CD4-positive, alpha-beta T cell treated with Interleukin-4 for 1 hour (primary cell): Measurements from ENCODE around the gene P2RX3.

Experiments
- DNase-seq, 2 donors: peaks; one replicate each; pipeline ENCODE4 v3.0.0-alpha.2; 2020 to 2022

P2RX3 gene

DNA sequence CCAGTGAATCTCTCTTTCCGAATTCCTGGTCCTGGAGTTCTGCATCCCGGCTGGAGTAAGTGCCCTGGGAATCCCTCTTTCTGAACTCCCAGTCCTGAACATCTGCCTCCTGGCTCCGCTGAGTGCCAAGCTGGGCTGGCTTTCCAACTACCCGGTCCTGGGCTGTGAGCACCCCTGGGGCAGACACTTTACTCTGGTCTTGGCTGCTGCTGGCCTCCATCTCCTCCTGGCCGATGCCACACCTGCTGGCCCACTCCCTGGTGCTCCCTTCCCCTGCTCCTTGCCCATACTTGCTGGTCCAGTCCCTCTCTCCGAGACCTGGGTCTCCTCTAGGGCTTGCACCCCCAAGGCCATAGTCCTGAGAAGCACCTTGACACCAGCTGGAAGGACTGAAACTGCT lies 28.1 kb upstream of the P2RX3 start:
- no peak for DNase-seq

DNA sequence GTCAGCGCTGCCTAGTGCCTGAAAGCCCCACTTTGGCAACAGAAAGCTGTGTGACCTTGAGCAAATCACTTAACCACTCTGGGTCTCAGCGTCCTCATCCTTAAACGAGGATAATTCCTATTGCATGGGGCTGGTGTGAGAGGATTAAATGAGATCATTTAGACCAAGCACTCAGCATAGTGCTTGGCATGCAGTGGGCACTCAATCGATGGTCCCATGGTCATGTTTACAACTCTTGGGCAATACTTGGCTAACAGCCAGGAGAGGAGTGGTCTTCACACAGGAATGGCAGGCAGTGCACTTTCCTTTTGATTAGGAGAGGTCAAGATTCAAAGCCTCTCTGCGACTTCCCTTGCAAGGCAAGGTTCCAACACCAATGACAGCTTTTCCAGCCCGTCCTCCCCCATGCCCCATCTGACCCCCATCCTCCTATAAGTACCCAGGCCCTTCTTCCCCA lies 27.5 kb upstream of the P2RX3 start:
- DNase-seq: no peak

DNA sequence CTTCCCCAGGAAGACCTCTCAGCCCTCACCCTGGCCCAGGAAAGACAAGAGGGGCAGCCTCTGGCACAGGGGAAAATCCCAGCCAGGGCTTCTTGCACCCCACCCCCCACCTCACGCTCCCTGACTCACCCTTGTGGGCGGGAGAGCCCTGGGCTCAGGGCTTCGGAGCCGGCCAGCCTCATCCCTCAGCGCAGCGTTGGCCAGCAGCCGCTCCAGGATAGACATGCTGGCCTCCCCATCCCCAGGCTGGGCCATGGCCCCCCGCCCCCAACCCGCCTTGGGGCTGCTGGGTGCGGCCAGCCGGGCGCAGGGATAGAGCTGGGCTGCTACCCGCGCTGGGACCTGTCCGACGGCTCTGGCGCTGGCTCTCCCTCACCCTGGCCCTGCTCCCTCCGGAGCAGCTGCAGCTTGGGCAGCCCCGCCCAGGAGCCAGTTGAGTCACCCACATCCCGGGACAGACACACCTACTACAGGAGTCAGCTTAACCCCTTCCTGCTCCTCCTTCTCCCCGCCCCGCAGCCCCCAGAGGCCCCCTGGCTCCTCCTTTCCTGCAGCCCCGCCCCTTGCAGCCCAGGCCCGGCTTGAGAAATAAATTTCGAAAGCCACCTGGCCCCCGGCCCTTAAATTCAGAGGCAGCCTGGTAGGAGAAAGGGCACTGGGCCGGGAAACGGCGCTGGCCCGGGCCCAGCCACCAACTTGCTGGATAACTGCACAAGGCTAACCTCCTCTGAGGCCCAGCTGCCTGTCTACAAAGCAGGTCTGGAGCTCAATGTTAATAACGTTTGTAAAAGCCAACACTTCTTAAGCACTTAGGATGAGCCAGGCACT lies 26.8 kb upstream of the P2RX3 start:
- DNase-seq: peak; percentile 30 to 53

DNA sequence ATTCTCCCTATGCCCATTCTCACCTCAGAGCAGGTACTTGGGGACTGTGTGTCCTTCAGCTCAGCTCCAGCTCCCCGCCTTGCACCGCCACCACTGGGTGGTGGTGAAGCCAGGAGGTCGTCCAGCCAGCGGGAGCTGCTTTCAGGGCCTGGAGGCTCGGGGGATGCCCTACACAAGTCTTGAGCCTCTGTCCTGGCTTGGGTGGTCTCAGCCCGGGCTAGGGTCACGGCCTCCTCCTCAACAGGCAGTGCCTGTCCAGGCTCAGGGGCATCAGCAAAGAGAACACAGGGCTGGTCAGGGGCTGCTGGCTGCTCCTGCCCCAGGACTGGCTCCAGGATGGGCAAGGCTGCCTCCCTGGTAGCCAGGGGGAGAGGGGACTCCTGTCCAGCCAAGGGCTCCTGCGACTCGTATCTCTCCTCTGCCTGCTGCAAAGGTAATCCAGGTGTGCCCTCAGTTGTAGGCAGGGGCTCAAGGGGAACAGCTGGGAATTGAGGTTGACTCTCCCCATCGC lies 25.6 kb upstream of the P2RX3 start:
- no peak for DNase-seq

DNA sequence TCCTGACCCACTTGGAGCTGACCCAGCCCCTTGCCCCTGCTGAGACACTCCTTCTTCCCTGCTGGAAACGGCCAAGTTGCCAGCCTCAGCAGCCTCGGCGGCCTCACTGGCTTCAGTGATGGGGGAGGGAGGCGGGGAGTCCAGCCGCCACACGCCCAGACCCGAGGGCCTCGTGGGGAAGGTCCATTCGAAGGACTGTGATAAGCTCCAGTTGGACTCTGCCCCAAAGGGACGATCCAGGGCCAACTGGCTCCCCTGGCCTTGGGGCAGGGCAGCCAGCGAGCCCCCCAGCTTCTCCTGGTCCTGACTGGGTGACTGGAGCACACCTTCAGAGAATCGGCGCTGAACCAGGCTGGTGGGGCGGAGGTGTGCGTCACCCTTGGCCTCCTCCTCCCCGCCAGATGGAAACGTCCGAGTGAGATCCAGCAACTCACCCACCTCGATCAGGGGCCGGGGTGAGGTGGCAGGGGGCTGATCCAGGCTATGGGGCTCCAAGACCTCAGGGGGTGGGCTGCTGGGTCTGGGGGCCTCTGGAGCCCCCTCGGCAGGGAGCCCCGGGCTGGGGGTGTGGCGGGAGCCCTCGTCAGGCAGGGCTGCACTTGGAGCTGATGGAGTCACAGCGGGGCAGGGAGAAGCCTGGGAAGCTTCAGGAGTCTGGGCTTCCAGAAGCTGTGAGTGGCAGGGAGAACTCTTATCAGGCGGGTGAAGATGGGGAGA lies 24.9 kb upstream of the P2RX3 start:
- DNase-seq: no peak

DNA sequence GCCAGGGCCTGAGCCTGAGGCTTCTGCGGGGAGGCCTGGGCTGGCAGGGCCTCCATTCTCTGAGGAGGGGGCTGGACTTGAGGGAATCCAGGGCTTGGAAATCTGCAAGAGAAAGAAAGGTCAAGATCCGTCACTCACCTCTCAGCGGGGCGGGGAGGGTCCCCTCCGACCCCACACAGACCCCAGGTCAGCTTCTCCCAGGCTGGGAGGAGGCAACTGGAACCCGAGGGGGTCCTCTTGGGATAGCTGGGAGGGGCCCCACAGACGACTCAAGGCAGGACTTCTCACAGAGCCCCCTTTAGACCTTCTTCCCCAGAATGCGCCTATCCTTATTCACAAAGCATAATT lies 24.4 kb upstream of the P2RX3 start:
- DNase-seq: no peak

DNA sequence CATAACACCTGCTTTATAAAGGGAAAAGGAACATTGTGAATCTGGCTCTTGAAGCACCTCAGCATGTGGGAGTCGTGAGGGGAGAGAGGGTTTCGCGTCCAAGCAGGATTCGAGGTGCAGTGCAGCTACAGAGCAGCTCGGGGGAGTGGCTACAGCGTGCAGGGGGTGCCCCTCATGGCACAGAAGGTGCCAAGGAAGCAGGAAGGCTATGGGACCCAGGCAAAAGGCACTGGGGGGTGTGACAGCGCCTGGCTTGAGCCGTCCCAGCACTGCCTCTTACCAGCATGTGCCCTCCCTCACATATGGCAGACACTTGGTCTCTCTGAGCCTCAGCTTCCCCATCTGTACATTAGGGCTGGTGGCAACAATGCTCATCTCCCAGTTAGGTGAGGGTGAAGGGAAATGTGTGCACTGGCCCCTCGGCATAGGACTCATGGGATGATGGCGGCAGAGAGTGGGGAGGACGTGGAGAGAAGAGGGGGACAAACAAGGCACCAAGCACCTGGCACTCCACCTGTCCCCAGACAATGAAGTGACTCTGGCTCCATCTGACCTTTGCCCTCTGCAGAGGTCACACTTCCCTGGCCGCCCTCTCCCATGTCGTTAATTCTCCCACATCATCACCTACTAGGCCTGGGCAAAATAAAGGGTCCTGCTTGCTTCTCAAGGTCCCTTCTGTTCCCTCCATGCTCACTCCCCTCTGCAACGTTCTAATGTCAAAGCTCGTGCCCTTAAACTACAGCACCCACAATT lies 23.8 kb upstream of the P2RX3 start:
- DNase-seq: no peak

DNA sequence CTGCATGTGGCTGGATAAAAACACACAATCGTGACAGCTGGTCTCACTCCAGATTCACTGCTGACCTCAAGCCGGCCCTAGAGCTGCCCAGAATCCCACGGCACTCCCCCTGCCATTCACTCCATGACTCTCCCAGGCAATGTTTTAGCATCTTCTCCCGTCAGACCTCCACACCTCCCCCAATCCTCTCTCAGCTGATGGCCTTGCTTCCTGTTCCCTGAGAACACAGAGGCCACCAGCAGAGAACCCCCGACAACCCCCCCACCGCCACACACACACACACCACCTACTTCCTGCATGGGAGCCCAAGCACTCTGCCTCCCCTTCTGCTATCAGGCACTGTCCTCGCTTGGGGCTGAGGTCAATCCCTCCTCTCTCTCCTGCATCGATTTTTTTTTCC lies 22.7 kb upstream of the P2RX3 start:
- no peak for DNase-seq

DNA sequence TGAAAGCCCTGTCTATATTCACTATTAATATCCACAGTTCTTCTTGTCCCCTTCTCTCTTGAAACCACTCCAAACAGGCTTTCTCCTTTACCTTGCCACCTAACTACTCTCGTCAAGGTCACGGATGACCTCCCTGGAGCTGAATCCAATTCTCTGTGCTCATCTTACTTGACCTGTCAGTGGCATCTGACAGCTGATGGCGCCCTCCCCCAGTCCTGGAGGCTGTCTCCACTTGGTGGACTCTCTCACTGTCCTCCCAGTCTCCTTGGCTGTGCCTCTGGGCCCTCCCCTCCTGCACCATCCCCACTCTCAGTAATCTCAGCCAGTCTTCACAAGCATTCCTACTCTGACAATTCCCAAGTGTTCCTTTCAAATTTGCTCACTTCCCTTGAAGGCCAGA lies 22.1 kb upstream of the P2RX3 start:
- DNase-seq: no peak

DNA sequence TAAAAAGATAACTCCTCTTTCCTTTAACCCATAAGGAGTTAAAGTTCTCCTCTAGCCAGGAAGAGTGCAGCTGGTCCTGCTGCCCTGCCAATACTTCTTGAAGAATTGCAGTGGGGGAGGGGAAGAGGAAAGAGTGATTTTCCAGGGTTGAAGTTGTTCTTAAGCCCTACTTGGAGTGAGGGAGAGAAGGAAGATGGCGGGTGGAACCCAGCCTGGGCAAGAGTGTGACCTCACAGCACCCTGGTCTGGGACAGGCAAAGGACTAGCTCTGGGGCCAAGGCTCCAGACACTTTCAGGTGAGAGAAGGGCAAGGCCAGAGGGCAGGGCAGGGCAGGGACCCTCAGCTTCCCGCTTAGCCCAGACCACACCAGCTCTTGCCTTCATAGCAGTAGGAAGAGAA lies 20.0 kb upstream of the P2RX3 start:
- DNase-seq: no peak

DNA sequence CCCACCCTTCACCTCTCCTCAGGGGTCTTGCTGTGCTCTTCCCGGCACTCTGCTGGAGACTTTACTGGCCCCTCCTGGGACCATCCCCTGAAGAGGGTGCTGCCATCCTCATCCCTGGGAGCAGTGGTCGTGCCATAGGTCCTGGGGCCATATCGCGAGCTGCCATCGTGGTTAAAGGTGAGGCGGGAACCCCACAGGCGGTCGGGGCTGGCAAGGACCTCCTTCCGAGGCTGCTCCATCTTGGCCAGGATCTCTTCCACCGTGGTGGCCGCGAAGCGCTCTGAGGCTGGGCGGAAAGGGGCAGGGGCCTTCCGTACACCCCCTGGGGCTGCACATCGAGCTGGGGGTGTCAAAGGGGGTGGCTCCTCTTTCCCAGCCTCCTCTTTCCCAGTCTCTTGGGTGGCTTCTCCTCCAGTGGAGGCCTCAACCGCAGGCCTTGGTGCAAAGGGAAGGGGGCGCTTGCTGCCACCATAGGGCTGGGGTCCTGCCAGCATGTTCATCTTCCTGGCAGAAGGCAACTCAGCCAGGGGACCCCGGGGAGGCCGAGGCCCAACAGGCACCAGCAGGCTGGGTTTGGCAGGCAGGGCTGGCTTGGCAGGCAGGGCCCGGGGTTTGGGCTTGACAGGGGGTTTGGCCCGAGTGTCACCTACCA lies 18.0 kb upstream of the P2RX3 start:
- no peak for DNase-seq

DNA sequence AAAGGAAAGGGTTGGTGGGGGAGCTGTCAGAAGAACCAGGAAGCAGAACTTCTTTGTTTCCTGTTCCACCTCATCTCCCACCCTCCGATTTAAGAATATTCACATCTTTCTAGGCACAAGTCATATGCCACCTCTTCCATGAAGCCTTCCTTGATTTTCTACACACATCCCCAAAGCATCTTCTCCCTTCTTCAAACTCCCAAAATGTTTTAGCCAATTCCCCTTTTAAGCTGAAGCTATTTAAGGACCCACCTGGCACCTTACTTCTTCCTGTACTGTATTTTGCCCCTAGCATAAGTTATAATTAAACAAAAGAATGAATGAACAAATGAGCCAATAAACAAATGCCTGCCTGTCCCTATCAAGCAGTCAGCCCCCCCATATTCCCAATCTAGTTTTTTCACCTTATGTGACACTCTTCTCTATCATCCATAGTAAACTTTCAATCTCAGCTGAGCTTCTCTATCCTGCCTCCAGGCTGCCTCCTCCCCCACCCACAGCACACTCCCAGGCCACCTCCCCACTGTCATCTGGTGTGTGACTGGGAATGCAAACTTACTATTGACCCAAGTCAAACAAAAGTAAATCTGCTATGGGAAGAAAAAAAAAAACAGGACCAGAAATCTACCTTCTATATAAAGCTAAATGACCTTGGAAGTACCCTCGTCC lies 17.3 kb upstream of the P2RX3 start:
- DNase-seq: no peak

DNA sequence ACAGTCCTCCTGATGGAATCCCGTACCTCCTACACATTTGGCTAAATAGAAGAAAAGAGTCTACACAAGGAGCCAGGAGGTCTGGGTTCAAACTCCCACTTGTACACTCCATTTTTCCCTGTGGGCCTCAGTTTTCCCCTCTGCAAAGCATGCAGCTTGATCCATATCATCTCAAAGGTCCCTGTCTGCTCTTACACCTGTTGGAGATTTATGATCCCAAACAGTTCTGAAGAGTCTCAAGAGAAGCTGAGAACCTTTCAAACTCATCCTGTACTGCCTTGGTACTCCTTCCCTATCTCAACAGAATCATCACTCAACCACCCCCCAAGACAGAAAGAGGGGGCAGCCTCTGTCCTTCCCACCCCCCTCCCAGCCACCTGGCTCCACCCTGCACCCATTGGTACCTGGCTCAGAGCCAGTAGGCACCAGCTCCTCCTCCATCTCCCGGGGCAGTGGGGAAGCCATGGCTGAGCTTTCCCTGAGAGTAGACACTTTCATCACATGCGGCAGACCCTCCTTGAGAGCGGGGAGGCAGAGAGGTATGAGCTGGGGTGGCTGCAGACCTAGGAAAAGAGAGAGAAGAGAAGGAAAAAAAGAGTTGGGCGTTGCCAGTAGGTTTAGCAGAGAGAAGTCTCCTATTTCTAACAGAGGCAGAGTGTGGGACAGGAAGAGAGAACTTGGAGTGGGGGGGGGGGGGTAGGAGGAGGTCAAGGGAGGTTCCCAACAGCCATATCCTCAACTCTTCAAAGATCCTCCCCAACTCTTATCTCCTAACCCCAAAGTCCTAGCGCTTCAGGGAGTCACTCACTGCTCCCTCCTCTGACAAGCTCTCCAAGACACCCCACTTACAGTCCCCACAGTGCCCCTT lies 16.5 kb upstream of the P2RX3 start:
- DNase-seq: no peak

DNA sequence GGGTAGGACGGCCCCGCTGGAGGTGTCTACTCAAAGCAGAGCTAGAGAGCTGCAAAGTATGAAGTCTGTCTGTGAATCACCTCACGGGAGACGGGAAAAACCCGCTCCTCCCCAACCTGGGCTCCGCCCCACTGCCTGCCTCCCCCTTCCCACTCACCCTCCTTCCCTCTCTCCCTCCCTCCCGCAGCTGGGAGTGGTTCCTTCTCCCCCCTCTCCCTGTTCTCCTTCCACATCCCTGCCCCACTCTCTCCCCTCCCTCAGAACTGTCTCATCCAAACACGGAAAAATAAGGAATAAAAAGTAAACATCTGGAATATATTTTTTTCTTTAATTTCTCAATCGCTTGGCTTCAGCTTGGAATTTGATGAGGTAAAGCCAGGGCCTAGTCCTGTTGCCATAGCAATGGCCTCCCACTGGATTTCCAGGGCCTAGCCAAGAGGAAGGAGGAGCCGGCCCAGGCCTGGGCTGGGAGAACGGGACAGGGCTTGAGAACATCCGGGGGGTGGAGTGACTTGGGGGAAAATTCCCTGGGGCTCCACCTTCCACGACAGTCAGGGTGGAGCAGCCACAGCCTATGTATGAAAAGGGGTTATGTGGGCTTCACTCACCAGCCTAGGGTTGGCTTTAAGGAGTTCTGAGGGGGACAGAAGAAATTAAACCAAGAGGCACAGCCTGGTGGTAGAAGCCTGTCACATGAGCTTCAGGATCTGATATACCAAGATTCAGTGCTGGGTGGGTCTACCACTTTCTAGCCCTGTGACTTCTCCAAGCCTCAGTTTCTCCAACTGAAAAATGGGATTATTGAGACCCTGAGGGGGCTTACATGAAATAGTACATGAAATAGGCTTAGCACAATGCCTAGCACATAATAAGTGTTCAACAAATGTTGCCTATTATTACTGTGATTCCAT lies 15.6 kb upstream of the P2RX3 start:
- no peak for DNase-seq

DNA sequence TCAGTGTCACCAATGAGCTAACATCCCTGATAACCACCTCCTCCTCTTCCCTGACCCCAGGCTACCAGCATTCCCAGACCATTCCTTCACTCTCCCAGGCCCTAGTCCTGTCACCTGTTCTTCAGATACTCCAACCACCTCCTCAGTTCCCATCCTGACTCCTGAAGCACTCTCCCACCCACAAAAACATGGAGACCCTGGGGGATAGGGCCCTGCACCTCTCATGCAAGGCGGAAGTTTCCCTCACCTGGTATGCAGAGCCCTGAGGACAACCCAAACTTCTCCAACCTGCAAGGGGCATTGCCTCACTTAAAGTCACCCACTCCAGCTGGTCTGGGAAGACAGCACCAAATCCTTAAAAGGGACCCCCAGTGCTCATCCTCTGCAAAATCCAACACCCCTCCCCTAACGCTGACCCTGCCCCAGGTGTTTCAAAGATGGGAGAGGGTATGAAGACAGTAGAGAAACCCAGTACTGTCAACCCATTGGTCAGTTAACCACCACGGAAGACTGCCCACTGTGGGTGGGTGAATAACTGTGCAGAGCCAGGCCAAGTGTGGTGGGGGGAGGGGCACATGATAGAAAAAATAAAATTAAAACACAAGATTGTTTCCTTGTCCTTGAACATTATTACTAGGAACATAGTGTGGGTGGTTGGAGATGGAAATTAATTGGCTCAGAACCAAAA lies 14.8 kb upstream of the P2RX3 start:
- no peak for DNase-seq

DNA sequence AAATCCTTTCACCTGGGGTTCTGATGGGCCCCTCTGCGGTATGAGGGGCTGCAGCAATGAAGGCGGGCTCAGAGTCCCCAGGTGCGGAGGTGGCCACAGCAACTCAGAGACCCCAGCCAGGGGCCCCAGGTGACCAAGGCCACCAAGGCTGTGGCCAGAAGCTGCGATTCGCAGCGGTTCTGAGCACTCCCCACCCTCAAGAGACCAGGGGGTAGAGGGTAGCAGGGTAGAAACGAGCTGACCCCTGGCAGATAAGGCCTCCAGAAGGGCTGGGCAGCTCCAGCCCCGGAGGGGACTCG lies 14.3 kb upstream of the P2RX3 start:
- no peak for DNase-seq

DNA sequence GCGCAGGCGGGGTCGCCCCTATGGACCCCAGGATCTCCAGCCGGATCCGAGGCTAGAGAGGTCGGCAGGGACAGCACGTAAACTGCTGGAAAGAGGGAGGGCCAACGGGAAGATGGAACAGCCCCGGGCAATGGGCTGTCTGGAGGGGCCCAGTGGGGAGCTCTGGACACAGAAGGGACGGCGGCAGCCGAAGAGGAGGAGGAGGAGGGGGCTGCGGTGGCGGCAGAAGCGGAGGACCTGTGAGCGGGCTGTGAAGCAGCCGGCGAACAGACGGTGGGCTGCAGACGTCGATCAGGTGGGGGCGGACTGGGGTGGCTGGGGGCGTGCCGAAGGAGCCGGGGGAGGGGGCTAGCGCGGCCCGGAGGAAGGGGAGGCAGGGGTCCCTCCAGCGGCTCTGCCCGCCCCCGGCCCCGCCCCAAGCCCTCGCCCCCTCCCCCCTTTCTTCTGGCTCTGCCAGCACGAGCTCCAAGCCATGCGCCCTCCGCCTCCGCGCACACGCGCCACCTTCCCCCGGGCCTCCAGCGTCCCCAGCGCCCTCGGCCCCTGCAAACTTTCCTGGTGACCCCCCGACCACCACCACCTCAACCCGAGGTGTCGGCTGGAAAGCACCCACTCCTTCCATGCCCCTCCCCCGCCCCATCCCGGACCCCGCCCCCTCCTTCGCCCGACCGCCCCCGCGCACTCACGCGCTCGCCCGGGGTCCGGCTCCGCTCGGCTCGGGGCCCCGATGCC lies 13.8 kb upstream of the P2RX3 start:
- DNase-seq: no peak

DNA sequence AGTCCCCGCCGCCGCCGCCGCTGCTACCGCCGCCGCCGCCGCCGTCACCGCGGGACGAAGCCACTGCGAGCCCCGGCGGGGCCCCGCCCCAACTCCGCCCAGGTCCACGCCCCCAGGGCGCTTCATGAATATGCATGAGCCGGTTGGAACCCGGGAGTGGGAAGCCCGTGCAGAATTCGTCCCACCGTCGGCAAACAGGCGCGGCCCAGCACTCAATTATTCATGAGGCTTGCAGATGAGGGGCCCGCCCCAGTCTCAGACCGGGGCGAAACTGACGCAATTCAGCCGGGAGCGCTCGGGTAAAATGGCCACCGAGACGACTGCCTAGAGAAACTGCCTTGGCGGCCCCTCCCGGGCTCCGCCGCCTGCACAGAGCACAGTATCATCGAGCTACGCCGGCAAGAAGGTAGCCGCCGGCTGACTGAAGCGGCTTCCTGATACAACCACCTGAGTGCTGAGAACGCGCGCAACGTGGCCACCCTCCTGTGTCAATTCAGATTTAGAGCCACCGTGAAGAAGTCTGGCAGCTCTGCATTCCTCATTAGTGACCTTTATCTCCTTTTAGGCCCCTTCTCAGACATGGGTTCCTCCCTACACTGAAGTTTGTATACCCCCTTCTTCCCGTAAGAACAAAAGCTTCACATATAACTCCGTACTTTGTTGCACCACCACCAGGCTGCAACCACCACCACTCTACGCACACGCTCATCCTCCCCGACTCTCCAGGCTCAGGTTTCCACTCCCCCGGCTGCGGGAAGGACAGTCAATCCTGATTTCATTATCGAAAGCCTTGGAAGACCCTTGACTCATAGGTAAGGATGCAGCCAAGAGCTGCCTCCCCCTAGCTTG lies 13.0 kb upstream of the P2RX3 start, which contains the start of gene TNKS1BP1:
TNKS1BP1 (minus strand) TSS at position 67 of the 849 bp plus-strand sequence. CDS start 3,067 bp downstream, outside the sequence.
- peak; percentile 92 to 93 for DNase-seq
